Neural cell (in vitro differentiated cells): ENCODE measurements around the gene CSK. TPM values are rescaled to one million over a fixed set of nuclear protein-coding genes. Genes with fewer than 3 reads are reported as not detected.

Experiments used
- H2AFZ ChIP-seq: fragments of 200-600, 300-800 bp; sonication (generic), shearing (Covaris generic); 2 replicates; pipeline ENCODE4 v1.6.0; 2014; ENCODE audit warnings: low read depth, mild to moderate bottlenecking, antibody characterized with exemption, low read length, moderate library complexity
- H3F3A ChIP-seq: fragments of 200-600 bp; shearing (Covaris generic); 2 replicates; pipeline ENCODE4 v1.6.1; 2016; ENCODE audit warnings: mild to moderate bottlenecking, moderate library complexity, mixed read lengths, antibody characterized with exemption, low read length; ENCODE audit not compliant: insufficient read depth, poor library complexity, severe bottlenecking
- H3K27ac ChIP-seq: fragments of 200-600, 300-800 bp; sonication (generic), shearing (Covaris generic); 2 replicates; pipeline ENCODE4 v1.5.1; 2014; ENCODE audit warnings: mild to moderate bottlenecking, low read length, moderate library complexity
- H3K27me3 ChIP-seq: fragments of 300-800, 200-600 bp; sonication (generic), shearing (Covaris generic); 2 replicates; pipeline ENCODE4 v1.6.0; 2014; ENCODE audit warnings: mild to moderate bottlenecking, low read depth, low read length, moderate library complexity; ENCODE audit not compliant: insufficient read depth
- H3K36me3 ChIP-seq: fragments of 300-800, 200-600 bp; sonication (generic), shearing (Covaris generic); 2 replicates; pipeline ENCODE4 v1.5.1; 2014; ENCODE audit warnings: mild to moderate bottlenecking, antibody characterized with exemption, low read length, moderate library complexity; ENCODE audit not compliant: insufficient read depth
- H3K4me2 ChIP-seq: fragments of 300-800, 200-600 bp; sonication (generic), shearing (Covaris generic); 2 replicates; pipeline ENCODE4 v1.6.0; 2014; ENCODE audit warnings: mild to moderate bottlenecking, low read length
- H3K4me3 ChIP-seq: fragments of 300-800, 200-600 bp; sonication (generic), shearing (Covaris generic); 2 replicates; pipeline ENCODE4 v1.5.1; 2014; ENCODE audit warnings: mild to moderate bottlenecking, low read length, moderate library complexity
- H3K79me2 ChIP-seq: fragments of 200-600 bp; shearing (Covaris generic); replicated peaks from 2 replicates; pipeline ENCODE4 v1.6.0; 2014; ENCODE audit warnings: mild to moderate bottlenecking, low read length, moderate library complexity; ENCODE audit not compliant: insufficient read depth
- H3K9ac ChIP-seq: fragments of 300-800, 200-600 bp; sonication (generic), shearing (Covaris generic); 2 replicates; pipeline ENCODE4 v1.6.1; 2016; ENCODE audit warnings: mild to moderate bottlenecking, low read length, mixed read lengths
- H3K9me2 ChIP-seq: fragments of 200-600 bp; shearing (Covaris generic); 2 replicates; pipeline ENCODE4 v1.6.1; 2016; ENCODE audit warnings: mild to moderate bottlenecking, low read length, mixed read lengths; ENCODE audit not compliant: insufficient read depth
- H3K9me3 ChIP-seq: fragments of 200-600, 300-800 bp; sonication (generic), shearing (Covaris generic); 2 replicates; pipeline ENCODE4 v1.6.1; 2016; ENCODE audit warnings: mild to moderate bottlenecking, mixed run types, low read length, moderate library complexity, mixed read lengths
- H4K20me1 ChIP-seq: fragments of 200-600 bp; shearing (Covaris generic); 2 replicates; pipeline ENCODE4 v1.6.1; 2016; ENCODE audit warnings: mild to moderate bottlenecking, mixed run types; ENCODE audit not compliant: insufficient read depth
- EP300 ChIP-seq: fragments of 450-650 bp; conservative IDR thresholded peaks from 2 replicates; pipeline ENCODE4 v1.6.1; 2014; ENCODE audit warnings: antibody characterized with exemption, mild to moderate bottlenecking, moderate library complexity; ENCODE audit not compliant: poor library complexity, severe bottlenecking
- EZH2 ChIP-seq: fragments of 200-600, 300-800 bp; shearing (Covaris generic), sonication (generic); IDR thresholded peaks from 2 replicates; pipeline ENCODE4 v1.6.1; 2014; ENCODE audit warnings: antibody characterized with exemption, low read length, borderline replicate concordance, mild to moderate bottlenecking; ENCODE audit not compliant: insufficient read depth, poor library complexity, severe bottlenecking
- MXI1 ChIP-seq: fragments of 450-650 bp; conservative IDR thresholded peaks from 2 replicates; pipeline ENCODE4 v1.6.1; 2014; ENCODE audit warnings: antibody characterized with exemption, mild to moderate bottlenecking; ENCODE audit not compliant: poor library complexity, severe bottlenecking
- POLR2AphosphoS5 ChIP-seq: IDR thresholded peaks from 2 replicates; pipeline ENCODE4 v1.6.1; 2012
- RAD21 ChIP-seq: fragments of 450-650 bp; conservative IDR thresholded peaks from 2 replicates; pipeline ENCODE4 v1.6.1; 2014; ENCODE audit warnings: antibody characterized with exemption, mild to moderate bottlenecking, moderate library complexity
- SMC3 ChIP-seq: fragments of 450-650 bp; conservative IDR thresholded peaks from 2 replicates; pipeline ENCODE4 v1.6.1; 2014; ENCODE audit warnings: antibody characterized with exemption, mild to moderate bottlenecking, moderate library complexity; ENCODE audit not compliant: poor library complexity
- TAF1 ChIP-seq: IDR thresholded peaks from 2 replicates; pipeline ENCODE4 v1.6.1; 2012; ENCODE audit warnings: low read depth
- polyA plus RNA-seq: library from polyadenylated mRNA; depleted of rRNA; stranded (reverse); fragments of >200 nt; gene quantifications from 2 replicates; pipeline ENCODE4 v1.2.3, GENCODE V29; 2014
- TF ChIP-seq, protein P1 (sequence below): fragments of 450-650 bp; IDR thresholded peaks from 2 replicates; pipeline ENCODE4 v1.5.1; 2014; ENCODE audit warnings: antibody characterized with exemption, mild to moderate bottlenecking, moderate library complexity; ENCODE audit not compliant: poor library complexity, severe bottlenecking
- TF ChIP-seq, protein P2 (sequence below): IDR thresholded peaks from 2 replicates; pipeline ENCODE4 v1.6.1; 2012; ENCODE audit warnings: borderline replicate concordance

CSK gene
- polyA plus RNA-seq, 1 donor from 2014 or later, result 45.5 TPM

DNA sequence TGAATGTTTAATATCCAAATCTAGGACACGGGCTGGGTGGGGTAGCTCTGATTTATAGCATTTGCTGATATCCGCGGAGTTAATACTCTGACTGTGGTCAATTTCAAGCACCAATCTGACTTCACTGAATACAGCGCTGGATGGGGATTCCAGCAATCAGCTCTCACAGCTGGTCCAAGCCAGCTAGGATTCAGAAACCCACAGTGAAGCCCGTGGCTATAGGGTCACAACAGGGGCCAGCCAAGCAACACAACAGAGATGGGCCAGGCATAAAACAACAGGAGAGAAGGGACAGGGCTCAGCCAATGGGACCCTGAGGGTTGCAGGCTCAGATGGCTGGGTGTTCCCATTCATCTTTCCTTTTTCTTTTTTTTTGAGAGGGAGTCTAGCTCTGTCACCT is 25.4 kb downstream of the CSK start:
- no peaks in the 10 kb centered on the region for H4K20me1 ChIP-seq
- no peaks in the 10 kb centered on the region for H3K9me3 ChIP-seq
- TF ChIP-seq EZH2 (no peak), MXI1 (no peak), RAD21 (no peak)
- TF ChIP-seq, protein P1, sequence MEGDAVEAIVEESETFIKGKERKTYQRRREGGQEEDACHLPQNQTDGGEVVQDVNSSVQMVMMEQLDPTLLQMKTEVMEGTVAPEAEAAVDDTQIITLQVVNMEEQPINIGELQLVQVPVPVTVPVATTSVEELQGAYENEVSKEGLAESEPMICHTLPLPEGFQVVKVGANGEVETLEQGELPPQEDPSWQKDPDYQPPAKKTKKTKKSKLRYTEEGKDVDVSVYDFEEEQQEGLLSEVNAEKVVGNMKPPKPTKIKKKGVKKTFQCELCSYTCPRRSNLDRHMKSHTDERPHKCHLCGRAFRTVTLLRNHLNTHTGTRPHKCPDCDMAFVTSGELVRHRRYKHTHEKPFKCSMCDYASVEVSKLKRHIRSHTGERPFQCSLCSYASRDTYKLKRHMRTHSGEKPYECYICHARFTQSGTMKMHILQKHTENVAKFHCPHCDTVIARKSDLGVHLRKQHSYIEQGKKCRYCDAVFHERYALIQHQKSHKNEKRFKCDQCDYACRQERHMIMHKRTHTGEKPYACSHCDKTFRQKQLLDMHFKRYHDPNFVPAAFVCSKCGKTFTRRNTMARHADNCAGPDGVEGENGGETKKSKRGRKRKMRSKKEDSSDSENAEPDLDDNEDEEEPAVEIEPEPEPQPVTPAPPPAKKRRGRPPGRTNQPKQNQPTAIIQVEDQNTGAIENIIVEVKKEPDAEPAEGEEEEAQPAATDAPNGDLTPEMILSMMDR, result no peak
- TF ChIP-seq, protein P2, sequence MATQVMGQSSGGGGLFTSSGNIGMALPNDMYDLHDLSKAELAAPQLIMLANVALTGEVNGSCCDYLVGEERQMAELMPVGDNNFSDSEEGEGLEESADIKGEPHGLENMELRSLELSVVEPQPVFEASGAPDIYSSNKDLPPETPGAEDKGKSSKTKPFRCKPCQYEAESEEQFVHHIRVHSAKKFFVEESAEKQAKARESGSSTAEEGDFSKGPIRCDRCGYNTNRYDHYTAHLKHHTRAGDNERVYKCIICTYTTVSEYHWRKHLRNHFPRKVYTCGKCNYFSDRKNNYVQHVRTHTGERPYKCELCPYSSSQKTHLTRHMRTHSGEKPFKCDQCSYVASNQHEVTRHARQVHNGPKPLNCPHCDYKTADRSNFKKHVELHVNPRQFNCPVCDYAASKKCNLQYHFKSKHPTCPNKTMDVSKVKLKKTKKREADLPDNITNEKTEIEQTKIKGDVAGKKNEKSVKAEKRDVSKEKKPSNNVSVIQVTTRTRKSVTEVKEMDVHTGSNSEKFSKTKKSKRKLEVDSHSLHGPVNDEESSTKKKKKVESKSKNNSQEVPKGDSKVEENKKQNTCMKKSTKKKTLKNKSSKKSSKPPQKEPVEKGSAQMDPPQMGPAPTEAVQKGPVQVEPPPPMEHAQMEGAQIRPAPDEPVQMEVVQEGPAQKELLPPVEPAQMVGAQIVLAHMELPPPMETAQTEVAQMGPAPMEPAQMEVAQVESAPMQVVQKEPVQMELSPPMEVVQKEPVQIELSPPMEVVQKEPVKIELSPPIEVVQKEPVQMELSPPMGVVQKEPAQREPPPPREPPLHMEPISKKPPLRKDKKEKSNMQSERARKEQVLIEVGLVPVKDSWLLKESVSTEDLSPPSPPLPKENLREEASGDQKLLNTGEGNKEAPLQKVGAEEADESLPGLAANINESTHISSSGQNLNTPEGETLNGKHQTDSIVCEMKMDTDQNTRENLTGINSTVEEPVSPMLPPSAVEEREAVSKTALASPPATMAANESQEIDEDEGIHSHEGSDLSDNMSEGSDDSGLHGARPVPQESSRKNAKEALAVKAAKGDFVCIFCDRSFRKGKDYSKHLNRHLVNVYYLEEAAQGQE, result no peak
- no peaks in the 10 kb centered on the region for H3F3A ChIP-seq
- H3K4me2 ChIP-seq, result no peak overlapping the region
- no peak overlapping the region for H2AFZ ChIP-seq
- H3K36me3 ChIP-seq, result peaks cover 4% of the 10 kb centered on the region
- H3K27ac ChIP-seq, result no peak overlapping the region
- no peaks in the 10 kb centered on the region for H3K9me2 ChIP-seq
- H3K9ac ChIP-seq, result no peak overlapping the region
- no peaks in the 10 kb centered on the region for H3K27me3 ChIP-seq
- no peak overlapping the region for H3K4me3 ChIP-seq
- no peaks in the 10 kb centered on the region for H3K79me2 ChIP-seq

DNA sequence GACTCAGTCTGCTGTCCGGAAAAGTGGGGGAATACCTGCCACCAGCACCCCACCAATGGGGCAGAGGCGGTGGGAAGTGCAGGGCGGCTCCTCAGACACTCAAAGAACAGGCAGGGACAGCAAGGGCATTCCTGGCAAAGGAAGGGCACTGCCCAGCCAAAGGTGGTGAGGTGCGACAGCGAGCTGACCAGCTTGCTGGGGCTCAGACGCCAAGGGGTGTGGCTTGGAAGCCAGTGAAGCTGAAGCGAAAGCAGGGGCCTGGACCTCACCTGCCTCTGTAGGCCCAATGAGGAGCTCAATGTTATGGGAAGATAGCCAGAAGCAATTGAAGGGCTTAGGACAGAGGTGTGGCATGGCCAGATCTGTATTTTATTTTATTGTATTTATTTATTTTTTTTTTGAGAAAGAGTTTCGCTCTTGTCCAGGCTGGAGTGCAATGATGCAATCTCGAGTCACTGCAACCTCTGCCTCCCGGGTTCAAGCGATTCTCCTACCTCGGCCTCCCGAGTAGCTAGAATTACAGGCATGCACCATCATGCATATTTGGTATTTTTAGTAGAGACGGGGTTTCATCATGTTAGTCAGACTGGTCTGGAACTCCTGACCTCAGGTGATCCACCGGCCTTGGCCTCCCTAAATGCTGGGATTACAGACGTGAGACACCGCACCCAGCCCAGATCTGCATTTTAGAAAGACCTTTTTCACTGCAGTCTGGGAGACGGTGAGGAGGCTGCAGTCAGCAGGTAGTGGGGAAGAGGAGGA is 26.4 kb downstream of the CSK start:
- no peaks in the 10 kb centered on the region for H3K9me3 ChIP-seq
- no peak overlapping the region for H3K4me2 ChIP-seq
- H3K36me3 ChIP-seq, result peaks cover under 1% of the 10 kb centered on the region
- no peaks in the 10 kb centered on the region for H3K79me2 ChIP-seq
- no peak overlapping the region for H2AFZ ChIP-seq
- H3F3A ChIP-seq, result no peaks in the 10 kb centered on the region
- H3K4me3 ChIP-seq, result no peak overlapping the region
- TF ChIP-seq, protein P1, result no peak
- no peak for TF ChIP-seq EZH2
- TF ChIP-seq MXI1, result no peak
- TF ChIP-seq EP300, result no peak
- TF ChIP-seq SMC3, result no peak
- TF ChIP-seq, protein P2, result no peak
- TF ChIP-seq TAF1, result no peak
- no peak for TF ChIP-seq RAD21
- no peak for TF ChIP-seq POLR2AphosphoS5
- no peaks in the 10 kb centered on the region for H3K27me3 ChIP-seq
- H3K9ac ChIP-seq, result no peak overlapping the region
- no peaks in the 10 kb centered on the region for H3K9me2 ChIP-seq
- no peak overlapping the region for H3K27ac ChIP-seq
- no peaks in the 10 kb centered on the region for H4K20me1 ChIP-seq
